ENCODE measurements around the gene HS1BP3.

HS1BP3 gene

GRCh38 chr2:20674974-20675679, 24.2 kb upstream of the HS1BP3 start:
- no peak for DNase-seq

GRCh38 chr2:20674309-20674965, 23.5 kb upstream of the HS1BP3 start:
- no peak for DNase-seq

GRCh38 chr2:20673686-20674308, 22.9 kb upstream of the HS1BP3 start:
- DNase-seq = no peak

- DNase-seq = no peak
Measured at GRCh38 chr2:20672201-20672951, 21.5 kb upstream of the HS1BP3 start.

- DNase-seq = no peak
Measured at GRCh38 chr2:20671736-20672080, 20.8 kb upstream of the HS1BP3 start.

GRCh38 chr2:20671036-20671735, 20.3 kb upstream of the HS1BP3 start:
- no peak for DNase-seq

- DNase-seq = no peak
Measured at GRCh38 chr2:20670315-20671035, 19.6 kb upstream of the HS1BP3 start.

- DNase-seq = no peak
Measured at GRCh38 chr2:20669562-20670314, 18.8 kb upstream of the HS1BP3 start.

GRCh38 chr2:20668871-20669475, 18.1 kb upstream of the HS1BP3 start:
- DNase-seq = no peak

- DNase-seq = no peak
Measured at GRCh38 chr2:20668451-20668850, 17.6 kb upstream of the HS1BP3 start.

GRCh38 chr2:20667531-20668401, 16.9 kb upstream of the HS1BP3 start:
- no peak for DNase-seq

- peak; percentile 26 for DNase-seq
Measured at GRCh38 chr2:20667151-20667530, 16.2 kb upstream of the HS1BP3 start.

GRCh38 chr2:20666304-20667150, 15.6 kb upstream of the HS1BP3 start, which contains the start of gene GDF7:
GDF7 (plus strand) TSS chr2:20667144; CDS start chr2:20667240, 96 bp downstream.
- DNase-seq = peak; percentile 22

- no peak for DNase-seq
Measured at GRCh38 chr2:20666005-20666303, 15.1 kb upstream of the HS1BP3 start.

GRCh38 chr2:20665243-20666004, 14.5 kb upstream of the HS1BP3 start:
- no peak for DNase-seq

- DNase-seq = no peak
Measured at GRCh38 chr2:20664431-20665242, 13.7 kb upstream of the HS1BP3 start.

GRCh38 chr2:20664071-20664390, 13.1 kb upstream of the HS1BP3 start:
- DNase-seq = no peak

Data from CD4-positive, alpha-beta T cell treated with Interleukin-17A for 1 hour (primary cell).